HFFc6 (cell line): ENCODE data around the gene CA4. TPM values are rescaled to one million over a fixed set of nuclear protein-coding genes. Genes with fewer than 3 reads are reported as not detected.

Experiments
- DNase-seq: peaks from one replicate; pipeline ENCODE4 v3.0.0-alpha.2; 2018
- H3K27ac Mint-ChIP-seq: 2 replicates; pipeline ENCODE4 v1.8.0; 2020; ENCODE audit warnings: mild to moderate bottlenecking, mixed read lengths
- H3K27me3 Mint-ChIP-seq: 2 replicates; pipeline ENCODE4 v1.8.0; 2021; ENCODE audit warnings: mild to moderate bottlenecking, moderate library complexity, mixed read lengths; ENCODE audit not compliant: insufficient read depth
- H3K36me3 Mint-ChIP-seq: 2 replicates; pipeline ENCODE4 v1.8.0; 2021; ENCODE audit warnings: low read depth, mixed read lengths
- H3K4me1 Mint-ChIP-seq: 2 replicates; pipeline ENCODE4 v1.8.0; 2020; ENCODE audit warnings: low read depth, mixed read lengths
- H3K4me3 Mint-ChIP-seq: 2 replicates; pipeline ENCODE4 v1.8.0; 2020; ENCODE audit warnings: mild to moderate bottlenecking, moderate library complexity, mixed read lengths
- H3K9me3 Mint-ChIP-seq: 2 replicates; pipeline ENCODE4 v1.8.0; 2020; ENCODE audit warnings: mild to moderate bottlenecking, mixed read lengths
- CTCF ChIP-seq: fragments of 200-600 bp; sonication (generic); IDR thresholded peaks from 2 replicates; pipeline ENCODE4 v1.5.0; 2021; ENCODE audit warnings: antibody characterized with exemption, mild to moderate bottlenecking
- total RNA-seq, 6 experiments: library from RNA; stranded (reverse); fragmentation: NEBNext Ultra II Directional; extraction: Animal tissue kit (Norgen Biotek cat#: 25700); gene quantifications; 2 replicates in 1 of 6; 3 replicates in 5 of 6; pipeline ENCODE4 v1.2.3, GENCODE V29; 2021

CA4 gene
- total RNA-seq, 6 experiments from 2014 or later = not detected

- no peaks in the 10 kb centered on the region for H3K36me3 Mint-ChIP-seq
- H3K9me3 Mint-ChIP-seq = no peaks in the 10 kb centered on the region
- H3K4me1 Mint-ChIP-seq = peaks cover 24% of the 10 kb centered on the region
- peaks cover 11% of the 10 kb centered on the region for H3K27me3 Mint-ChIP-seq
- H3K27ac Mint-ChIP-seq = no peak overlapping the region
- TF ChIP-seq CTCF = peak; percentile 34
- no peak for DNase-seq
- no peak overlapping the region for H3K4me3 Mint-ChIP-seq
Observed at GRCh38 chr17:60163108-60163784, 13.5 kb downstream of the CA4 start.

DNA sequence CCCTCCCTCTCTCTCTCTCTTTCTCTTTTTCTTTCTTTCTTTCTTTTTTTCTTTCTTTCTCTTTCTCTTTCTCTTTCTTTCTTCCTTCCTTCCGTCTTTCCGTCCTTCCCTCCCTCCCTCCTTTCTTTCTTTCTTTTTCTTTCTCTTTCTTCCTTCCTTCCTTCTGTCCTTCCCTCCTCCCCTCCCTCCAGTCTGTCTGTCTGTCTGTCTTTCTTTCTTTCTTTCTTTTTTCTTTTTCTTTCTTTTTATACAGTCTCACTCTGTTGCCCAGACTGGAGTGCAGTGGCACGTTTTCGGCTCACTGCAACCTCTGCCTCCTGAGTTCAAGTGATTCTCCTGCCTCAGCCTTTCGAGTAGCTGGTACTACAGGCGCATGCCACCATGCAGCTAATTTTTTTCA, 14.4 kb downstream of the CA4 start:
- no peak overlapping the region for H3K4me3 Mint-ChIP-seq
- H3K9me3 Mint-ChIP-seq = no peaks in the 10 kb centered on the region

DNA sequence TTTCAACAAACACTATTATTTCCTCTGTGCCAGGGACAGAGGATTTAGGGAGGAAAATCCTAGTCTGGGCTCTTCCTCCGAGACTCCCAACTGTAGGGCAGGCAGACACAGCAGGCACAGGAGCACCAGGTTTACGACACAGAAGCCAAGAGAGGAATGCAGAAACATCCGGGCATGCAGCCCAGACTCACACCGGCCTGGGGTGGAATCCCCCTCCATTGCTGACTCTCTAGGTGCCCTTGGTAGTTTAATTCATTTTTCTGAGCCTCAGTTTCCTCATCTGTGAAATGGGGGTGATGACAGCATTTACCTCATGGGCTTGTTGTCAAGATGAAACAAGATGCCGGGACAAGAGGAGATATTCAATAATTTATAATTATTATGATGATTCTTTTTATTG, 14.9 kb downstream of the CA4 start:
- peaks cover 8% of the 10 kb centered on the region for H3K27me3 Mint-ChIP-seq
- H3K4me3 Mint-ChIP-seq = no peak overlapping the region
- no peaks in the 10 kb centered on the region for H3K36me3 Mint-ChIP-seq
- no peak for DNase-seq
- peaks cover 29% of the 10 kb centered on the region for H3K4me1 Mint-ChIP-seq
- no peak for TF ChIP-seq CTCF
- H3K27ac Mint-ChIP-seq = no peak overlapping the region
- no peaks in the 10 kb centered on the region for H3K9me3 Mint-ChIP-seq

More for the DNA sequence above, 14.4 kb downstream of the CA4 start:
- peaks cover 29% of the 10 kb centered on the region for H3K4me1 Mint-ChIP-seq
- TF ChIP-seq CTCF = no peak
- H3K27me3 Mint-ChIP-seq = peaks cover 8% of the 10 kb centered on the region
- no peak for DNase-seq
- no peak overlapping the region for H3K27ac Mint-ChIP-seq
- no peaks in the 10 kb centered on the region for H3K36me3 Mint-ChIP-seq

- peaks cover 32% of the 10 kb centered on the region for H3K4me1 Mint-ChIP-seq
- H3K27me3 Mint-ChIP-seq = peaks cover 5% of the 10 kb centered on the region
- no peaks in the 10 kb centered on the region for H3K36me3 Mint-ChIP-seq
- H3K9me3 Mint-ChIP-seq = no peaks in the 10 kb centered on the region
- no peak overlapping the region for H3K4me3 Mint-ChIP-seq
- no peak for DNase-seq
- no peak overlapping the region for H3K27ac Mint-ChIP-seq
- TF ChIP-seq CTCF = no peak
Observed at GRCh38 chr17:60165223-60165622, 15.4 kb downstream of the CA4 start.

DNA sequence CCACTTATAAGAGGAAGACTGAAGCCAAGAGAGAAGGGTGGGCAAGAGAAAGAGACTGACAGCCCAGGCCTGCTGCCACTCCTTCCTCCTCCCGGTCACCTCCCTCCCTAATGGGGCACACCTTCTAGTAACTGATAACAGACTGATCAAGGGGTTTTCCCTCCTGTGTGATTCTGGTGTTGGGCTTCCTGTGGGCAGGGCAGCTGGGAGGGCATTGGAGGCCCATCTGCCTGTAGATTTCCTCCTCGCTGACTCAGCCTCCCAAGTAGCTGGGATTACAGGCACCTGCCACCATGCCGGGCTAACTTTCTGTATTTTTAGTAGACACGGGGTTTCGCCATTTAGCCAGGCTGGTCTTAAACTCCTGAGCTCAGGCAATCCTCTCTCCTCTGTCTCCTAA, 16.2 kb downstream of the CA4 start:
- no peak for TF ChIP-seq CTCF
- Mint-ChIP-seq H3K9me3 (no peaks in the 10 kb centered on the region), H3K36me3 (no peaks in the 10 kb centered on the region), H3K4me1 (peaks cover 38% of the 10 kb centered on the region), H3K27me3 (peaks cover 4% of the 10 kb centered on the region), H3K27ac (no peak overlapping the region), H3K4me3 (no peak overlapping the region)
- no peak for DNase-seq
